Measurements from ENCODE around the gene CNDP2. TPM values are rescaled to one million over a fixed set of nuclear protein-coding genes. Genes with fewer than 3 reads are reported as not detected.

Gene CNDP2
- total RNA-seq, 4 donors from 2014 or later, result 71.8 to 87.8 (median 81.5) TPM

DNA sequence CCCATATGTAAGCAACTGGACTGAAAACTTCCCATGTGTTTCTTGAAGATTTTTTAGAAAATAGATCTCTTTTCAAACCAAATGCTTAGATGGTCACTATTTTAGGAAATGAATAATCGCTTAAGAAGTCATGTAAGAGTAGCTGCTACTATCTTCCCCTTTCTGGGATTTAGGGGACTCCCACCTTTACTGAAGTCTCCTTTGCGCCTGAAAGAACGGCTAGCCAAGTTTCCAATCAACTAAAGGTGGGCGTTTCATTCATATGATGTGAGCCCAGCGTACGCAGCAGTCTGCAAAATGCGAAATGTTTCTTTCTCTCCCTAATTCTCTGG, 40.2 kb upstream of the CNDP2 start:
- peak overlapping the region; percentile 25 to 54 (median 33) for H3K4me3 ChIP-seq
- 8% methylated on average over 7 of the region's 7 CpGs for WGBS, 2 donors
- peaks cover 0 to 46% of the 10 kb centered on the region in 2 donors for H3K27me3 ChIP-seq

DNA sequence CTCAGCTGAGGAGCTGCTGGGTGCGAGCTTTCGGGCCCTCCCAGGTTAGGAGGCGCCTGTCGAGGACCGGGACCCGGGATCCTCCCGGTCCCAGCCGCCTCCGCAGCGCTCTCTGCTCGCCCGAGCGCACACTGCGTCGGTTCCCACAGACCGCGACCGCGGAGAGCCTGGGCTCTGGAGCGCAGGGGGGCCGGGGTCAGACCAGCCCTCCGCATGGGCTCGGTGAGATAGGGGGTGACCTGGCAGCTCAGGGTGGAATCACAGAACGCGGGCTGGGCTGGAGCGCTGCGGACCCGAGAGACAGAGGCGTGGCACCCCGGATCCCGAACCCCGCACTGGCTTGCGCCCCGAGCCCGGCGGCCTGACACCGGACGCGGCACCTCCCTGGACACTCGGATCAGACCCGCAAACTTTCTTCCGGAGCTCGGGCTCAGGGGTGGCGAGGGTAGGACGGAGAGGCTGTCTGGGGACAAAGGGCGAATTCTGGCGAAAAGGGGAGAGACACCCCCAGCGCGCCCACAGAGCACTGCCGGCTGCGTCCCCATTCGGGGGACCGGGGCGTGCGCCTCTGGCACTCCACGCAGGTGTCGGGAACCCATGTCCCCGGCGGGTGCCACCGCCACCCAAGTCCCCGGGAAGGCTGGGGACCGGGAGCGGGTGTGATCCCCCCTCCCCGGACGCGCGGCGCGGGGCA, 39.7 kb upstream of the CNDP2 start:
- peaks cover 0 to 46% of the 10 kb centered on the region in 2 donors for H3K27me3 ChIP-seq
- no peaks in the 10 kb centered on the region for H3K36me3 ChIP-seq
- H3K4me1 ChIP-seq, result peaks cover 0 to 26% (median 12%) of the 10 kb centered on the region in 4 donors
- no peak overlapping the region for H3K27ac ChIP-seq
- no peaks in the 10 kb centered on the region for H3K9me3 ChIP-seq
- 1% methylated on average over 44 to 55 of the region's 69 CpGs for WGBS, 2 donors
- TF ChIP-seq, protein P1, sequence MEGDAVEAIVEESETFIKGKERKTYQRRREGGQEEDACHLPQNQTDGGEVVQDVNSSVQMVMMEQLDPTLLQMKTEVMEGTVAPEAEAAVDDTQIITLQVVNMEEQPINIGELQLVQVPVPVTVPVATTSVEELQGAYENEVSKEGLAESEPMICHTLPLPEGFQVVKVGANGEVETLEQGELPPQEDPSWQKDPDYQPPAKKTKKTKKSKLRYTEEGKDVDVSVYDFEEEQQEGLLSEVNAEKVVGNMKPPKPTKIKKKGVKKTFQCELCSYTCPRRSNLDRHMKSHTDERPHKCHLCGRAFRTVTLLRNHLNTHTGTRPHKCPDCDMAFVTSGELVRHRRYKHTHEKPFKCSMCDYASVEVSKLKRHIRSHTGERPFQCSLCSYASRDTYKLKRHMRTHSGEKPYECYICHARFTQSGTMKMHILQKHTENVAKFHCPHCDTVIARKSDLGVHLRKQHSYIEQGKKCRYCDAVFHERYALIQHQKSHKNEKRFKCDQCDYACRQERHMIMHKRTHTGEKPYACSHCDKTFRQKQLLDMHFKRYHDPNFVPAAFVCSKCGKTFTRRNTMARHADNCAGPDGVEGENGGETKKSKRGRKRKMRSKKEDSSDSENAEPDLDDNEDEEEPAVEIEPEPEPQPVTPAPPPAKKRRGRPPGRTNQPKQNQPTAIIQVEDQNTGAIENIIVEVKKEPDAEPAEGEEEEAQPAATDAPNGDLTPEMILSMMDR (IDR thresholded peaks at IDR 0.05), result no peak
- no peak for TF ChIP-seq EP300 (IDR thresholded peaks at IDR 0.05)
- no peak for TF ChIP-seq POLR2A (IDR thresholded peaks at IDR 0.05)
- H3K4me3 ChIP-seq, result peak overlapping the region; percentile 25 to 54 (median 33)
- DNase-seq (ENCODE audit: low spot score in 2 of 2), result no peak

More for the DNA sequence above, 40.2 kb upstream of the CNDP2 start:
- no peak overlapping the region for H3K27ac ChIP-seq
- H3K36me3 ChIP-seq, result no peaks in the 10 kb centered on the region
- peaks cover 0 to 26% (median 12%) of the 10 kb centered on the region in 4 donors for H3K4me1 ChIP-seq
- TF ChIP-seq EP300 (IDR thresholded peaks at IDR 0.05) (no peak), POLR2A (IDR thresholded peaks at IDR 0.05) (no peak)
- TF ChIP-seq, protein P1 (IDR thresholded peaks at IDR 0.05), result no peak
- H3K9me3 ChIP-seq, result no peaks in the 10 kb centered on the region
- DNase-seq (ENCODE audit: low spot score in 2 of 2), result no peak

DNA sequence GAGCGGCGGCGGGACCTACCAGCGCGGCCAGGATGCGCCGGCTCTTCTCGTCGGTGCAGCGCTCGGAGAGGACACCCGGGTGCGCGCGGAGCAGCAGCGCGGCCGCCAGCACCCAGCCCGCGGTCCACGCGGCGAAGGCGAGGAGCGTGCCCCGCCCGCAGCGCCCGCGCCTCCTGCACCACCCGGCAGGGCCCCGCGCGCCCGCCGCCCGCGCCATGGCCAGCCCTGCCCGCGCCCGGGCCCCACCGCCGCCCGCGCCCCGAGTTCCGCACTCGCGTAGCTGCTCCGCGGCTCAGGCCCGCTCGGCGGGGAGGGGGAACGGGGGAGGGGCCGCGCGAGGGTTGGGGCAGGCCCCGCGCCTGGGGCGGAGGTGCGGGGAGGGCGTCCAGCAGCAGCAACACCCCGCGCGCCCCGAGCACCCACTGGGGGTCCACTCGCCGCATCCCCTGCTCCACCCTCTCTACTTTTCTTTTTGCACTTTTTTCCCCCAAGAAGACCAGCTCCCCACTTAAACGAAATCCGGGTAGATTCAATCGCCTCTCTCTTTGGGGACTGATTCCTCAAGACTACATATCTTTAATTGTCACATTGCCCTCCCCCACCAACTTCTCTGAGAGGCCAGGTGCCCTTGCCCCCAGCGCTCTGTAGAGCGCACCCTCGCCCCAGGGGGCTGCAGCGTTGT, 39.0 kb upstream of the CNDP2 start, which contains the start of gene DIPK1C:
TSS of gene DIPK1C (minus strand) at position 266 of the 682 bp plus-strand sequence. CDS start at position 217, 49 bp downstream.
- Histone ChIP-seq H3K9me3 (no peaks in the 10 kb centered on the region), H3K4me3 (peak within 1 kb of the TSS; percentile 25 to 54 (median 33)), H3K27me3 (peaks cover 0 to 46% of the 10 kb centered on the region in 2 donors), H3K4me1 (peaks cover 0 to 26% (median 12%) of the 10 kb centered on the region in 4 donors), H3K36me3 (no peaks in the 10 kb centered on the region), H3K27ac (no peak within 1 kb of the TSS)
- TF ChIP-seq, protein P1 (IDR thresholded peaks at IDR 0.05), result no peak
- TF ChIP-seq POLR2A (IDR thresholded peaks at IDR 0.05) (no peak), EP300 (IDR thresholded peaks at IDR 0.05) (no peak)
- no peak for DNase-seq (ENCODE audit: low spot score in 2 of 2)
- 4 to 6% methylated on average over 18 to 20 of the region's 76 CpGs for WGBS, 2 donors

DNA sequence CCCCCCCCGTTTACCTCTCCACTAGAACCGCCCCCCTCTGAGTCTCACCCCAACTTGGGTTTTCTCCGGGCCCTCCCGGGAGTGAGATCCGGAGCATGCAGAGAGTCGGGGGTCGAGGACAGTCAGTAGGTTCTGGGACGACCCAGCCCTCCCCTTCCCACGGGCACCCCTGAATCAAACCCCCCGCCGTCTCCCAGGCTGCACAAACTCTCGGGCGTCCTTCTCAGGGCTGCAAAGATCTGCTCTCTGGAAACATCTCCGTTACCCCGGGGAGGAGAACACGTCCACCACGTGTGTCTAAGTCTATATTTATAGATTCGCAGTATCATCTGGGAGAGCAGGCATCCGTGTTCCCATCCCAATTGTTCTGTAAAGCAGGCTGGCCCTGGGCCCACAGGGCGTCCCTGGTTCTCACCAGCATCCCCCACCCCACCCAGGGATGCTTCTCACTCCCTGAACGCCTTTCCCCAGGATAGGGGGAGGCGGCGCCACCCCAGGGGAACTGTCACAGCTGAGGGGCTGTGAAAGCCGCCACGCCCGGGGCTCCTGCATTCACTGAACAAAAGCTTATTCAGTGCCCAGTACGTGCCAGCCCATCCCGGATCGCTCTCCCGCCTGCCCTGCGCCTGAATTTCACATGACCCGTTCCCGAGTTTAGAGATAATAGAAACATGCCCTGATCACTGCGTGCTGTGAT, 38.3 kb upstream of the CNDP2 start:
- H3K4me3 ChIP-seq, result peak overlapping the region in 2 of 4 donors; percentile 7 to 54
- 27 to 41% methylated on average over 29 to 34 of the region's 34 CpGs for WGBS, 2 donors
- H3K27me3 ChIP-seq, result peaks cover 0 to 46% of the 10 kb centered on the region in 2 donors
- TF ChIP-seq POLR2A (IDR thresholded peaks at IDR 0.05), result no peak
- no peak for TF ChIP-seq EP300 (IDR thresholded peaks at IDR 0.05)
- TF ChIP-seq, protein P1 (IDR thresholded peaks at IDR 0.05), result no peak
- peaks cover 0 to 26% (median 12%) of the 10 kb centered on the region in 4 donors for H3K4me1 ChIP-seq
- DNase-seq (ENCODE audit: low spot score in 2 of 2), result no peak
- H3K9me3 ChIP-seq, result no peaks in the 10 kb centered on the region
- no peaks in the 10 kb centered on the region for H3K36me3 ChIP-seq
- no peak overlapping the region for H3K27ac ChIP-seq
